ENCODE data around the gene GAP43.

DNA sequence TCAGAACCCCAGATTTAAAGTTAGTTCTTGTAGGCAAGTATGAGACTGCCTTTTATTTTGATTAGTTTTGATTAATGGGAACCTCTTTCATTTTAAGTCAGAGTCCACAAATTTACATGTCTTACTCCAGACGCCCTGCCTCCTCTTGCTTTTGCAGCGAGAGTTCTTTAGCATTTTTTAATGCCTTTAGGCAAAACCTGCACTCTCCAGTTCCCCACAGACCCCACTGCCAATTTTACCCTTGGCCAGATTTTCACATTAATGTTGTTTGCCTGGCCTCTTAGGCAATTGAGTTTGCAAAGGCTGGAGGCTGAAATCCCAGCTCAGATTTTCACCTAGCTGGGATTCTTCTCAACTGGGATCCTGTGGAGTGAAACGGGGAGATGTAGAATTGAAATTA, 85.8 kb downstream of the GAP43 start:
- TF ChIP-seq, protein P1, sequence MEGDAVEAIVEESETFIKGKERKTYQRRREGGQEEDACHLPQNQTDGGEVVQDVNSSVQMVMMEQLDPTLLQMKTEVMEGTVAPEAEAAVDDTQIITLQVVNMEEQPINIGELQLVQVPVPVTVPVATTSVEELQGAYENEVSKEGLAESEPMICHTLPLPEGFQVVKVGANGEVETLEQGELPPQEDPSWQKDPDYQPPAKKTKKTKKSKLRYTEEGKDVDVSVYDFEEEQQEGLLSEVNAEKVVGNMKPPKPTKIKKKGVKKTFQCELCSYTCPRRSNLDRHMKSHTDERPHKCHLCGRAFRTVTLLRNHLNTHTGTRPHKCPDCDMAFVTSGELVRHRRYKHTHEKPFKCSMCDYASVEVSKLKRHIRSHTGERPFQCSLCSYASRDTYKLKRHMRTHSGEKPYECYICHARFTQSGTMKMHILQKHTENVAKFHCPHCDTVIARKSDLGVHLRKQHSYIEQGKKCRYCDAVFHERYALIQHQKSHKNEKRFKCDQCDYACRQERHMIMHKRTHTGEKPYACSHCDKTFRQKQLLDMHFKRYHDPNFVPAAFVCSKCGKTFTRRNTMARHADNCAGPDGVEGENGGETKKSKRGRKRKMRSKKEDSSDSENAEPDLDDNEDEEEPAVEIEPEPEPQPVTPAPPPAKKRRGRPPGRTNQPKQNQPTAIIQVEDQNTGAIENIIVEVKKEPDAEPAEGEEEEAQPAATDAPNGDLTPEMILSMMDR (conservative IDR thresholded peaks at IDR 0.05; ENCODE audit: low read depth, low read length), result no peak
- TF ChIP-seq EZH2 (IDR thresholded peaks at IDR 0.05; ENCODE audit: borderline replicate concordance, low read depth, low read length, poor library complexity, severe bottlenecking), result no peak

Data from A673 (cell line).